Stimulated activated CD4-positive, alpha-beta T cell treated with anti-CD3 and anti-CD28 coated beads, Interleukin-15, amount 100 ng/mL, for 48 hours (primary cell): ENCODE results near the gene CDK8.

Experiments used
- DNase-seq, 2 donors: peaks; one replicate each; pipeline ENCODE4 v3.0.0-alpha.2; 2020; ENCODE audit warnings: low read depth in 2 of 2

CDK8 gene

GRCh38 chr13:26382835-26383234 lies 128.9 kb downstream of the CDK8 start:
- DNase-seq = no peak

- DNase-seq = no peak
These were observed 130.7 kb downstream of the CDK8 start for GRCh38 chr13:26384587-26384986.

- DNase-seq = no peak
These were observed 132.1 kb downstream of the CDK8 start for GRCh38 chr13:26386026-26386425.

GRCh38 chr13:26390203-26390602 lies 136.3 kb downstream of the CDK8 start:
- no peak for DNase-seq

GRCh38 chr13:26400545-26400944 lies 146.6 kb downstream of the CDK8 start:
- DNase-seq = no peak

GRCh38 chr13:26401069-26401468 lies 147.1 kb downstream of the CDK8 start:
- no peak for DNase-seq

- no peak for DNase-seq
These were observed 147.7 kb downstream of the CDK8 start for GRCh38 chr13:26401578-26402021.

- DNase-seq = no peak
These were observed 152.9 kb downstream of the CDK8 start for GRCh38 chr13:26406791-26407190.

GRCh38 chr13:26411206-26411605 lies 157.3 kb downstream of the CDK8 start:
- DNase-seq = no peak

- no peak for DNase-seq
These were observed 158.3 kb downstream of the CDK8 start for GRCh38 chr13:26412263-26412662.

- DNase-seq = no peak
These were observed 159.2 kb downstream of the CDK8 start for GRCh38 chr13:26412936-26413716.

- DNase-seq = no peak
These were observed 166.5 kb downstream of the CDK8 start for GRCh38 chr13:26420282-26420960.

GRCh38 chr13:26422036-26422435 lies 168.1 kb downstream of the CDK8 start:
- no peak for DNase-seq

GRCh38 chr13:26423629-26424028 lies 169.7 kb downstream of the CDK8 start:
- DNase-seq = no peak

GRCh38 chr13:26424181-26424580 lies 170.3 kb downstream of the CDK8 start:
- DNase-seq = no peak

- DNase-seq = no peak
These were observed 171.8 kb downstream of the CDK8 start for GRCh38 chr13:26425443-26426358.

- no peak for DNase-seq
These were observed 179.8 kb downstream of the CDK8 start for GRCh38 chr13:26433776-26434175.

- DNase-seq = no peak
These were observed 181.2 kb downstream of the CDK8 start for GRCh38 chr13:26435171-26435570.

GRCh38 chr13:26435646-26436045 lies 181.7 kb downstream of the CDK8 start:
- DNase-seq = no peak

GRCh38 chr13:26436914-26437313 lies 183.0 kb downstream of the CDK8 start:
- DNase-seq = no peak

GRCh38 chr13:26440111-26440510 lies 186.2 kb downstream of the CDK8 start:
- no peak for DNase-seq

GRCh38 chr13:26441476-26441875 lies 187.5 kb downstream of the CDK8 start:
- no peak for DNase-seq
